PFSK-1 (cell line): ENCODE data around the gene SMPDL3A.

ENCODE experiments used
- FOXP2 ChIP-seq: optimal IDR thresholded peaks from 2 replicates; pipeline ENCODE3; 2011; ENCODE audit warnings: borderline replicate concordance, control low read depth, inconsistent platforms; ENCODE audit not compliant: insufficient read depth; ENCODE audit errors: extremely low read length, extremely low read depth
- POLR2AphosphoS5 ChIP-seq: IDR thresholded peaks from 2 replicates; pipeline ENCODE4 v1.6.1; 2012; ENCODE audit warnings: low read depth, mild to moderate bottlenecking, control low read depth, low read length, moderate library complexity
- SIN3A ChIP-seq: IDR thresholded peaks from 2 replicates; pipeline ENCODE4 v1.6.1; 2012; ENCODE audit warnings: mild to moderate bottlenecking, low read length, moderate library complexity, borderline replicate concordance; ENCODE audit not compliant: insufficient read depth
- TAF1 ChIP-seq: IDR thresholded peaks from 2 replicates; pipeline ENCODE4 v1.6.1; 2012; ENCODE audit warnings: low read length, control low read depth, borderline replicate concordance; ENCODE audit not compliant: insufficient read depth
- TF ChIP-seq, protein P1 (sequence below), 2 experiments: IDR thresholded peaks; 2 replicates each; pipeline versions ENCODE4 v1.6.1 to v1.8.0; 2011 to 2012; ENCODE audit warnings: low read depth in 2 of 2, low read length in 2 of 2, control low read depth in 1 of 2, inconsistent platforms in 1 of 2, mild to moderate bottlenecking in 1 of 2, moderate library complexity in 1 of 2; ENCODE audit not compliant: insufficient read depth in 1 of 2

Gene SMPDL3A

DNA sequence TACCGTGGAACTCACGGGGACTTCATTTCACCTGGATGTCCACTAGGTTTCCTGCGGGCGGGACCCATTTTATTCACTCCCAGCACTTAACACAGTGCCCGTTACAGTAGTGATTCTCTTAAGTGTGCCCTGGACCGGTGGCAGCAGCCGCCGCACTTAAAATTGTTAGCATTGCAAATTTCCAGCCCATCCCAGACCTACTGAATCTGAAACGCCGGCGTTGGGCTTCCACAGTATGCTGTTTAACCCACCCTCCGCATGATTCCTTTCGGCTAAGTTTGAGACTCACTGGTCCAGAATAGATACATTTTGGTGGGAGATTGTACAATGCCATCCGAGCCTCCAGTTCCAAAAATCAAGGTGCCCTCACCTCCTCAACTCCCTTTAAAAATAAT lies 967 bp downstream of the SMPDL3A start:
- TF ChIP-seq POLR2AphosphoS5 (no peak), FOXP2 (no peak), TAF1 (no peak), SIN3A (no peak)
- TF ChIP-seq, protein P1, sequence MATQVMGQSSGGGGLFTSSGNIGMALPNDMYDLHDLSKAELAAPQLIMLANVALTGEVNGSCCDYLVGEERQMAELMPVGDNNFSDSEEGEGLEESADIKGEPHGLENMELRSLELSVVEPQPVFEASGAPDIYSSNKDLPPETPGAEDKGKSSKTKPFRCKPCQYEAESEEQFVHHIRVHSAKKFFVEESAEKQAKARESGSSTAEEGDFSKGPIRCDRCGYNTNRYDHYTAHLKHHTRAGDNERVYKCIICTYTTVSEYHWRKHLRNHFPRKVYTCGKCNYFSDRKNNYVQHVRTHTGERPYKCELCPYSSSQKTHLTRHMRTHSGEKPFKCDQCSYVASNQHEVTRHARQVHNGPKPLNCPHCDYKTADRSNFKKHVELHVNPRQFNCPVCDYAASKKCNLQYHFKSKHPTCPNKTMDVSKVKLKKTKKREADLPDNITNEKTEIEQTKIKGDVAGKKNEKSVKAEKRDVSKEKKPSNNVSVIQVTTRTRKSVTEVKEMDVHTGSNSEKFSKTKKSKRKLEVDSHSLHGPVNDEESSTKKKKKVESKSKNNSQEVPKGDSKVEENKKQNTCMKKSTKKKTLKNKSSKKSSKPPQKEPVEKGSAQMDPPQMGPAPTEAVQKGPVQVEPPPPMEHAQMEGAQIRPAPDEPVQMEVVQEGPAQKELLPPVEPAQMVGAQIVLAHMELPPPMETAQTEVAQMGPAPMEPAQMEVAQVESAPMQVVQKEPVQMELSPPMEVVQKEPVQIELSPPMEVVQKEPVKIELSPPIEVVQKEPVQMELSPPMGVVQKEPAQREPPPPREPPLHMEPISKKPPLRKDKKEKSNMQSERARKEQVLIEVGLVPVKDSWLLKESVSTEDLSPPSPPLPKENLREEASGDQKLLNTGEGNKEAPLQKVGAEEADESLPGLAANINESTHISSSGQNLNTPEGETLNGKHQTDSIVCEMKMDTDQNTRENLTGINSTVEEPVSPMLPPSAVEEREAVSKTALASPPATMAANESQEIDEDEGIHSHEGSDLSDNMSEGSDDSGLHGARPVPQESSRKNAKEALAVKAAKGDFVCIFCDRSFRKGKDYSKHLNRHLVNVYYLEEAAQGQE (IDR thresholded peaks at IDR 0.05; ENCODE audit: insufficient read depth in 1 of 2, low read depth in 2 of 2, low read length in 2 of 2), result no peak

DNA sequence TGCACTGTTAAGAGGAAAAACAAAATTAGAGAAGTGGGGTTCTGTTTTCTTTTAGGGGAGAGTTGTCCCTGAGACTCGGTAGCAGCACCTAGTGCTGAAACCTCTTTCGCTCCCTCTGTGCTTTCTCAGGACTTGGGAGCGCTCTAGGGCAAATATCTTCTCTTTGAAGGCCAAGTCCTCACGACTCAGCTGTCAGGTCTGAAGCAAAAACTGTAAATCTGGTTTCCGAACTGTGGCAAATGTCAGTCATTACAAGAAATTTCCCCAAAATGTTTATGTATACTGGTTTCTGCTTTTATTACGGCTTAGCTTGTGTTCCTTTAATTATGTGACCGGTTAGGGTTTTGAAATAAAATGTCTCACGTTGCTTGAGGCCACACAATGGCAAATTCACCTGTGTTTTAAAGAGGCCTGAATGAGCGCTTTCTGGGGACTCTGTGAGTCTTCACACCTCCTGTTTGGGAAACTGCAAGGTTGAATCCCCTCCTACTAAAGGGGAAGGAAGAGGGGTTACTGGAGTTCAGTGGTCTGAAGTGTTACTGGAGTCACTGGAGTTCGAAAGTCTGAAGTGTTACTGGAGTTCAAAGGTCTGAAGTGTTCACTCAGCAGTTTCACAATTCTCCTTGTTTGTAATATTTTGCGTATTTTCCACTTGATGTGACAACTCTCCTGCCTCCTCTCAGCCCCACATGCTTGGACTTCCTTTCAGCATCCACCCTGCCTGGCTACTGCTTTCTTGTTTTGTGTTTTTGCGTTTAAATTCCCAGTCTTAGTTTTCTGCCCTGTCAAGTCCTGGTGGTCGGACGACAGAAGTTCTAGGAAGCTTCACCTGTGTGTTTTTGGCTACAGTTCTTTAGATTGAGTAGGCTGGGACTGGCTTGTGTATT lies 1.6 kb downstream of the SMPDL3A start:
- TF ChIP-seq POLR2AphosphoS5 (no peak), SIN3A (no peak), FOXP2 (no peak), TAF1 (no peak)
- TF ChIP-seq, protein P1 (IDR thresholded peaks at IDR 0.05; ENCODE audit: insufficient read depth in 1 of 2, low read depth in 2 of 2, low read length in 2 of 2), result no peak

DNA sequence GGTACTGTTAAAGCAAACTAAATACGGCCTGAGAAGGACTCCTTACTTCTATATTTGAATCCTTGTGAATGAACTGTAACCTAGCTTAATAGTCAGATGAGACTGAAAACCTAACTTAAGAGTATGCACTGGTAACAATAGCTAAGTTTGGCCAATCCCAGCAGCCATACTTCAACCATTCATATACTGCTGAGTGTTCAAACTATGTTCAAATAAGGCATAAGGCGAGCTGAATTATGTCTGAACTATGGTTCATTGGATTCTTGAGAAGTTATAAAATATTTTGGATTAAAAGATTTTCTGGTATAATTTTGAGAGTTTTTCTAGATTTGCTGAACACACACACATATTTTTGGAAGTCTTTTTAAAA lies 2.2 kb downstream of the SMPDL3A start:
- no peak for TF ChIP-seq TAF1
- TF ChIP-seq SIN3A, result no peak
- TF ChIP-seq, protein P1 (IDR thresholded peaks at IDR 0.05; ENCODE audit: insufficient read depth in 1 of 2, low read depth in 2 of 2, low read length in 2 of 2), result no peak
- no peak for TF ChIP-seq FOXP2
- no peak for TF ChIP-seq POLR2AphosphoS5

DNA sequence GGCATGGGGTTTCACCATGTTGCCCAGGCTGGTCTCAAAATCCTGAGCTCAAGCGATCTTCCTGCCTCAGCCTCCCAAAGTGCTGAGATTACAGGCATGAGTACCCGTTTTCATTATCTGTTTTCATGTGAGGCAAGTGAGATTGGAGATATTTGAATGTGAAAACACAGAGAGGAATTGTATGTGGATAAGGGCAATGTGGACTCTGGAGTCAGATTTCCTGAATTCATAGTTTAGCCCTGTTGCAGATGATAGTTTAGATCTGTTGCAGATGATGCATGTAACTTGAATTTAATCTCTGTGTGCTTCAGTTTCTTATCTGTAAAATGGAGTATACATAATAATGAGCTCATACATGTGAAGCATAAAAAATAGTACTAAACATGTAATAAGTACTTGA lies 3.7 kb downstream of the SMPDL3A start:
- no peak for TF ChIP-seq POLR2AphosphoS5
- TF ChIP-seq, protein P1 (IDR thresholded peaks at IDR 0.05; ENCODE audit: insufficient read depth in 1 of 2, low read depth in 2 of 2, low read length in 2 of 2), result no peak
- no peak for TF ChIP-seq TAF1
- no peak for TF ChIP-seq FOXP2
- TF ChIP-seq SIN3A, result no peak
